Hepatocyte (in vitro differentiated cells): Measurements from ENCODE around the gene CORIN. TPM values are rescaled to one million over a fixed set of nuclear protein-coding genes. Genes with fewer than 3 reads are reported as not detected.

Source experiments
- DNase-seq: peaks from one replicate; pipeline ENCODE4 v3.0.0-alpha.2; 2016; ENCODE audit warnings: low spot score
- H2AFZ ChIP-seq: fragments of 200-600 bp; sonication (generic); 2 replicates; pipeline ENCODE4 v1.6.0; 2016; ENCODE audit warnings: antibody characterized with exemption, mild to moderate bottlenecking
- H3K27ac ChIP-seq: fragments of 200-600 bp; sonication (generic); 2 replicates; pipeline ENCODE4 v1.5.1; 2016; ENCODE audit warnings: mild to moderate bottlenecking
- H3K27me3 ChIP-seq: fragments of 200-600 bp; sonication (generic); 2 replicates; pipeline ENCODE4 v1.6.1; 2016
- H3K36me3 ChIP-seq: fragments of 200-600 bp; sonication (generic); replicated peaks from 2 replicates; pipeline ENCODE4 v1.5.1; 2016; ENCODE audit warnings: low read depth; ENCODE audit not compliant: insufficient read depth
- H3K4me1 ChIP-seq: fragments of 200-600 bp; sonication (generic); 2 replicates; pipeline ENCODE4 v1.5.1; 2016; ENCODE audit warnings: mild to moderate bottlenecking, moderate library complexity; ENCODE audit not compliant: insufficient read depth
- H3K4me2 ChIP-seq: fragments of 200-600 bp; sonication (generic); 2 replicates; pipeline ENCODE4 v1.6.0; 2016
- H3K4me3 ChIP-seq: fragments of 200-600 bp; sonication (generic); 2 replicates; pipeline ENCODE4 v1.5.1; 2016; ENCODE audit warnings: mild to moderate bottlenecking
- H3K79me2 ChIP-seq: fragments of 200-600 bp; sonication (generic); 2 replicates; pipeline ENCODE4 v1.6.0; 2017; ENCODE audit warnings: mild to moderate bottlenecking
- H3K9me2 ChIP-seq: fragments of 200-600 bp; sonication (generic); replicated peaks from 2 replicates; pipeline ENCODE4 v1.6.0; 2017; ENCODE audit warnings: mild to moderate bottlenecking; ENCODE audit not compliant: insufficient read depth
- H3K9me3 ChIP-seq: fragments of 200-600 bp; sonication (generic); 2 replicates; pipeline ENCODE4 v1.5.1; 2016; ENCODE audit warnings: low read depth, mild to moderate bottlenecking
- H4K20me1 ChIP-seq: fragments of 200-600 bp; sonication (generic); 2 replicates; pipeline ENCODE4 v1.6.0; 2016; ENCODE audit warnings: mild to moderate bottlenecking; ENCODE audit not compliant: insufficient read depth, poor library complexity, severe bottlenecking
- CTCF ChIP-seq: fragments of 200-600 bp; sonication (generic); IDR thresholded peaks from 2 replicates; pipeline ENCODE4 v1.5.1; 2016; ENCODE audit warnings: antibody characterized with exemption, mild to moderate bottlenecking; ENCODE audit not compliant: poor library complexity
- EZH2 ChIP-seq: fragments of 200-600 bp; sonication (generic); IDR thresholded peaks from 2 replicates; pipeline ENCODE4 v1.6.1; 2016; ENCODE audit warnings: antibody characterized with exemption, mild to moderate bottlenecking, borderline replicate concordance
- EZH2phosphoT487 ChIP-seq: fragments of 200-600 bp; sonication (generic); IDR thresholded peaks from one replicate; pipeline ENCODE4 v1.6.1; 2018; ENCODE audit warnings: antibody characterized with exemption, mild to moderate bottlenecking, low read depth, moderate library complexity; ENCODE audit not compliant: unreplicated experiment, severe bottlenecking
- WGBS: methylation state at CpG from one replicate; pipeline ENCODE4 v1.1.6; 2016; ENCODE audit warnings: low lambda C conversion rate; ENCODE audit errors: missing lambda C conversion rate; 5-methylcytosine and 5-hydroxymethylcytosine counted together
- polyA plus RNA-seq: library from polyadenylated mRNA; unstranded; fragments of >200 nt; fragmentation: Nextera tagmentation; extraction: Ambion mirVana; gene quantifications from 2 replicates; pipeline ENCODE4 v1.2.1, GENCODE V29; 2016
- total RNA-seq: library from RNA; depleted of rRNA; stranded (reverse); fragments of >200 nt; gene quantifications from 2 replicates; pipeline ENCODE4 v1.2.3, GENCODE V29; 2014

CORIN gene
- total and polyA plus RNA-seq, 2 experiments from 2014 or later = 0.13 to 0.40 TPM

GRCh38 chr4:47650584-47651130, 187.2 kb downstream of the CORIN start:
- Histone ChIP-seq H3K4me1 (no peaks in the 10 kb centered on the region), H3K36me3 (no peaks in the 10 kb centered on the region), H3K27ac (no peak overlapping the region), H3K9me3 (no peaks in the 10 kb centered on the region), H2AFZ (no peak overlapping the region), H3K4me3 (no peak overlapping the region), H3K4me2 (no peak overlapping the region), H4K20me1 (no peaks in the 10 kb centered on the region), H3K27me3 (no peaks in the 10 kb centered on the region), H3K9me2 (no peaks in the 10 kb centered on the region), H3K79me2 (no peaks in the 10 kb centered on the region)
- no peak for DNase-seq
- TF ChIP-seq CTCF (no peak), EZH2 (no peak), EZH2phosphoT487 (no peak)
- WGBS = 37% methylated on average over 2 of the region's 2 CpGs

- H2AFZ ChIP-seq = no peak overlapping the region
- no peaks in the 10 kb centered on the region for H3K4me1 ChIP-seq
- no peaks in the 10 kb centered on the region for H3K9me2 ChIP-seq
- no peak overlapping the region for H3K4me2 ChIP-seq
- no peak overlapping the region for H3K27ac ChIP-seq
- H4K20me1 ChIP-seq = no peaks in the 10 kb centered on the region
- no peaks in the 10 kb centered on the region for H3K36me3 ChIP-seq
- DNase-seq = no peak
- WGBS = 91% methylated on average over 3 of the region's 3 CpGs
- no peaks in the 10 kb centered on the region for H3K27me3 ChIP-seq
- no peaks in the 10 kb centered on the region for H3K79me2 ChIP-seq
- H3K9me3 ChIP-seq = no peaks in the 10 kb centered on the region
- no peak overlapping the region for H3K4me3 ChIP-seq
- TF ChIP-seq EZH2 (no peak), CTCF (no peak), EZH2phosphoT487 (no peak)
These were observed 190.3 kb downstream of the CORIN start for GRCh38 chr4:47647544-47647943.

- H3K9me3 ChIP-seq = no peaks in the 10 kb centered on the region
- no peak for TF ChIP-seq EZH2
- TF ChIP-seq EZH2phosphoT487 = no peak
- TF ChIP-seq CTCF = no peak
- H4K20me1 ChIP-seq = no peaks in the 10 kb centered on the region
- no peaks in the 10 kb centered on the region for H3K36me3 ChIP-seq
- no peaks in the 10 kb centered on the region for H3K4me1 ChIP-seq
- H2AFZ ChIP-seq = no peak overlapping the region
- no peaks in the 10 kb centered on the region for H3K9me2 ChIP-seq
- no peak overlapping the region for H3K4me2 ChIP-seq
- no peaks in the 10 kb centered on the region for H3K27me3 ChIP-seq
- H3K4me3 ChIP-seq = no peak overlapping the region
- no peak for DNase-seq
- 96% methylated on average over 3 of the region's 3 CpGs for WGBS
- H3K79me2 ChIP-seq = no peaks in the 10 kb centered on the region
- no peak overlapping the region for H3K27ac ChIP-seq
These were observed 190.8 kb downstream of the CORIN start for GRCh38 chr4:47647029-47647428.

- Histone ChIP-seq H3K4me2 (no peak overlapping the region), H3K9me3 (no peaks in the 10 kb centered on the region), H3K27me3 (no peaks in the 10 kb centered on the region), H3K4me3 (no peak overlapping the region), H4K20me1 (no peaks in the 10 kb centered on the region), H3K9me2 (no peaks in the 10 kb centered on the region), H3K36me3 (no peaks in the 10 kb centered on the region), H3K79me2 (no peaks in the 10 kb centered on the region), H3K27ac (no peak overlapping the region), H3K4me1 (no peaks in the 10 kb centered on the region), H2AFZ (no peak overlapping the region)
- TF ChIP-seq EZH2 = no peak
- TF ChIP-seq CTCF = no peak
- no peak for TF ChIP-seq EZH2phosphoT487
- WGBS = 88% methylated on average over 3 of the region's 3 CpGs
- DNase-seq = no peak
These were observed 191.5 kb downstream of the CORIN start for GRCh38 chr4:47646372-47646771.
